ENCODE results near the gene CLEC3B.
"Not testable (repeated sequence)": the region's sequence is repeated elsewhere in the genome, so short reads cannot be mapped to it uniquely, and the experiment has no call there.

The CLEC3B gene

DNA sequence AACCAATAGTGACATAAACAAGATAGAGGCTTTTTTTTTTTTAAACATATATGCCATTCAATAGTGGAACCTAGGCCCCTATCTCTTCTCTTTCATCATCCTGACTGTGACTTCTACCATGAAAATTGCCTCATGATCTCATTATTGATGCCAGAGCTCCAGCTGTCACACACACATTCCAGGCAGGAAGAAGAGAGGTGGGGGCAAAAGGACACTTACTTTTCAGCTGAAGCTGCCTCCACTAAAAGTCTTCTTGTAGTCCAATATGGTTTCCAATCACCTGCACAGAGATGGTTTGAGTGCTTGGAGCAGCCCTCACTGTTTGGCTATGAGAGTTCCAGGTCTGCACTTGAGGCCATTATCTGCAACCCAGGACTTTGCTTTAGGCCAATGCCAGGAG, 45.0 kb downstream of the CLEC3B start:
- DNase-seq = no peak

DNA sequence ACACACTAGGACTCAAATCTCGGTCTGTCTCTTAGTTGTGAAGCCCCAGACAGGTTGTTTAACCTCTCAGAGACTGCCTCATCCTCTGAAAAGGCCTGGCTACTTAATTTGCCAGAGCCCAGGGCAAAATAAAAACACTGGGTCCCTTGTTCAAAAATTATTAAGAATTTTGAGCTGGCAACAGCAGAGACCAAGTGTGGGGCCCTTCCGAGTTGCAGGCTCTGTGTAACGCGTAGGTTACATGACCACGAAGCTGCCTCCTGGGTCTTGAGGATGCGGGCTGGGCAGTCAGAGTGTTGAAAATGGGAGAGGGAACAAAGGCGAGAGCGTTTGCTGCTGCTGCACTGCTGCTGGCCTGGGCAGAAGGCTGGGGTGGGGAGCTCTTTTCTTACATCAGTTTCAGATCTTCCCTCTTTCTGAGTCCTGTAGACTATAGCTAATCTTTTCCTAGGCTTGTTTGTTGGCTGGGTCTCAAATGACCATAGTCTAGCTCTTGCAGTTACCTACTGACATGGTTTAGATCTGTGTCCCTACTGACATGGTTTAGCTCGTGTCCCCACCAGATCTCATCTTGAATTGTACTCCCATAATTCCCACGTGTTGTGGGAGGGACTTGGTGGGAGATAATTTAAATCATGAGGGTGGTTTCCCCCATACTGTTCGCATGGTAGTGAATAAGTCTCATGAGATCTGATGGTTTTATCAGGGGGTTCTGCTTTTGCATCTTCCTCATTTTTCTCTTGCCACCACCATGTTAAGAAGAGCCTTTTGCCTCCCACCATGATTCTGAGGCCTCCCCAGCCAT, 49.9 kb downstream of the CLEC3B start:
- no peak for DNase-seq

DNA sequence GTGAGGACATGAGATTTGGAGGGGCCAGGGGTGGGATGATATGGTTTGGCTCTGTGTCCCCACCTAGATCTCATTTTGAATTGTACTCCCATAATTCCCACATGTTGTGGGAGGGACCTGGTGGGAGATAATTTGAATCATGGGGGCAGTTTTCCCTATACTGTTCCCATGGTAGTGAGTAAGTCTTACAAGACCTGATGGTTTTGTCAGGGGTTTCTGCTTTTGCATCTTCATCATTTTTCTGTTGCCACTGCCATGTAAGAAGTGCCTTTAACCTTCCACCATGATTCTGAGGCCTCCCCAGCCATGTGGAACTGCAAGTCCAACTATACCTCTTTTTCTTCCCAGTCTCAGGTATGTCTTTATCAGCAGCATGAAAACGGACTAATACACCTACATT, 52.2 kb downstream of the CLEC3B start:
- DNase-seq = not testable (repeated sequence)

DNA sequence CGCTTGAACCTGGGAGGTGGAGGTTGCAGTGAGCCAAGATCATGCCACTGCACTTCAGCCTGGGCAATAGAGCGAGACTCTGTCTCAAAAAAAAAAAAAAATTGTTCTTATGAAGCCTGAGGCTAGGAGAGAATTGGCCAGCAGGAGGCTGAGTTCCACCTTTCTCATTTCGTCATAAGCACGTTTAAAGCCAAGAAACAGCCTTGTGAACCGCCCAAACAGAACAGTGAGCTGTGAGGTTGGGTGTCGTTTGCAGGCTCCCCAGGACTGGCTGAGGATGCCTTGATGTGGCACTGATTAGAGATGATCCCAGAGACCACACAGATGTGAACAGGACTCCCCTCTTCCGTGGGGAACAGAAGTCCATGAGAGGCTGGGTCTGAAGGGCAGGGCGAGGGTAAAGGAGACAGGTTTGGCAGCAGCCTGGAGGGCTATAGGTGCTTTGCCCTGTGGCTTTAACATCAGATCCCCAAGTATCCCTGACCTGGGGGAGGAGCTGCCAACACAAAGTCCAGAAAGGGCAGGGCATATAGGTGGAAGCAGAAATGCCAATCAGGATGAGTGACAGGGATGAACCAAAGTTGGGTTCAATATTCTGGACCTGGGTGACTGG, 52.9 kb downstream of the CLEC3B start:
- no peak for DNase-seq

DNA sequence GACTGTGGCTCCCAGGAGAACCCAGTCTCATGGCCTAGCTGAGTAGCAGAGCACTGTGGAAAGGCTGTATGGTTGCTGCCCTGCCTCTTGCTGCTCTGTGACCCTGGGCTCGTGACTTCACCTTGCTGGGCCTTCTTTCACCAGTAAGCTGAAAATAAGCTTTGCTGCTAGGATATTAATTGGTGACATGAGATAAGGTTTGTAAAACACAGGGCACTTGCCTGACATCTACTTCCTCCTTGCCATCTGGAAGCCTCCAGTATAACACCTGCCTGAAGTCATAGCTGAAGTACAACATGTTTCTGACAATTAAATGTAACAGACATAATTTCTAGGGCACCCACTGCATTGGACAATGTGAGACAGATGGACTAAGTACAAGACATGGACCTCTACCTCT, 53.6 kb downstream of the CLEC3B start:
- no peak for DNase-seq

DNA sequence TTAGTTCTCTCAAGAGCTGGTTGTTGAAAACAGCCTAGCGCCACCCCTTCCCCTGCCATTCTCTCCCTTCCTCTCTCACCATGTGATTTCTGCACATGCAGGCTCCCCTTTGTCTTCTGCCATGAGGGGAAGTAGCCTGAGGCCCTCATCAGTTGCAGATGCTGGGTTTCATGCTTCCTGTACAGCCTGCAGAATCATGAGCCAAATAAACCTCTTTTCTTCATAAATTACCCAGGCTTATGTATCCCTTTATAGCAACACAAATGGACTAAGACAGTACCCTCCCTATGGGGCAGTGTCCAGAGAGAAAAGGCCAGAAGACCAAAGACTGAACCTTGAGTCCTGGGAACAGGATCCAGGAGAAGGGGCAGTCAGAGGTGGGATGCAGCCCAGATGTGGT, 54.7 kb downstream of the CLEC3B start:
- DNase-seq = no peak

GRCh38 chr3:45081506-45082141, 55.5 kb downstream of the CLEC3B start:
- no peak for DNase-seq

GRCh38 chr3:45082142-45082538, 56.0 kb downstream of the CLEC3B start:
- DNase-seq = no peak

- no peak for DNase-seq
Observed at GRCh38 chr3:45083023-45083422, 56.9 kb downstream of the CLEC3B start.

DNA sequence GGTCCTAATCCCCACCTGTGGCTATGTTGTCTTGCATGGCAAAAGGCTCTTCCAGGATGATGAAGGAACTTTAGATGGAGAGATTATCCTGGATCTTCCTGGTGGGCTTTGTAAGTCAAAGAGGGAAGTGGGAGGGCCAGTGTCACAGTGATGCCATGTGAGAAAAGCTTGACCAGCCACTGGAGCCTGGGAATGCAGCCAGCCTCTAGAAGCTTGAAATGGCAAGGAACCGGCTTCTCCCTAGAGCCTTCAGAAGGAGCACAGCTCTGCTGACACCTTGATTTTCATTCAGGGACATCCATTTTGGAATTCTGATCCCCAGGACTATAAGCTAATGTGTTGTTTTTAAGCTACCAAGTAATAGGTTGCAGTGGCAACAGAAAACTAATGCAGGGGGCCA, 58.3 kb downstream of the CLEC3B start:
- no peak for DNase-seq

DNA sequence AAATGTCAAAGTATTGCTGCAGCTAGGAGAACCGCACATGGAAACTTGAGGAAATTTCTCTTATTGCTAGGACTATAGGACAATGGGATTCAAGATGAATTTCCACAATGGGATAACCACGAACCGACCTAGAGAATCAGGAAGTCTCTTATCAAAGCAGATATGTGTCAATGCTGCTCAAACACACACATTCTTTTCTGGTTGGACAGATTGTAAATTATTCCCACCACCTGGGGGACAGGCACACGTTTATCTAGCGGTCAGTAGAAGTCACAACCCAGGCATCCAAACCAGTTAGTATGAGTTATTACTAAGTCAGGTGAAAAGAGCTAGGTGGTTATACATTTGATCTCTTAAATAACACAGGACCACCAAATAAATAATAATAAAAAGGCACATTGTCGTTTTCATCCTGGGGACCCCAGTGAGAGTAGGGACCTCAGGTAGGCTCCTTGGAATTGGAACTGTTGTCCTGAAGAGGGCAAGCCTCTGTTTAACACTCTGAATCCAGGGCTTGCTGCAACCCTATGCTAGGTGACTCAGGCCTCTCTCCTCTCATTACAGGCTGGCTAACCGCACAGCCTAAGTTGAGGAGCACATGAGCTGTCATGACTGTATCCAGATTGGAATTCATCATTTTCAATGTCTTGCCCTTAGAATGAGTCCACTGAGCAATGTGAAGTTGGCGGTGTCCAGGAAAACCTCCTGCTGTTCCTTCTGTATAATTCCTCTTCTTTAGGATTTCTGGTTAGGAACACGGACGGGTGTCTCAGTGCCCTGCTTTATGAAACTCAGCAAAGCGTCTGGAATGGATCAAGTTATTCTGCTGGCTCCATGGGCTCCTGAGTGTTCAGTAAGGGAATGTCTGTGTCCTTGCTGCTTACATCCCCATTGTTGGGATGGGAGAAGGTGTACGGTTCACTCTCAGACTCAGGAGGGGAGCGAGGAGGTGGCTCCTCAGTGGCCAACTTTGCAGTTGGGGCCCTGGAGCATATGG, 59.0 kb downstream of the CLEC3B start:
- DNase-seq = no peak
